SK-N-DZ (cell line): ENCODE results near the gene MYO1B. TPM values are rescaled to one million over a fixed set of nuclear protein-coding genes. Genes with fewer than 3 reads are reported as not detected.

Source experiments
- DNase-seq: peaks from one replicate; pipeline ENCODE4 v3.0.0-alpha.2; 2015; ENCODE audit warnings: low spot score
- polyA plus RNA-seq, 2 experiments: library from polyadenylated mRNA; depleted of rRNA; stranded (reverse); fragments of >200 nt; gene quantifications; 2 replicates each; pipeline ENCODE4 v1.2.3, GENCODE V29; 2014

Gene MYO1B
- 68.1 and 73.9 TPM in 2 replicates for polyA plus RNA-seq (2014; cell fraction: cytosol; rRNA removed)
- 80.6 and 87.8 TPM in 2 replicates for polyA plus RNA-seq (2014; cell fraction: nucleus; rRNA removed)

GRCh38 chr2:191245046-191245868 is at the start of gene MYO1B:
Gene MYO1B (plus strand): TSS chr2:191245404. CDS start chr2:191276896, 31,492 bp downstream.
- DNase-seq = peak; percentile 85

DNA sequence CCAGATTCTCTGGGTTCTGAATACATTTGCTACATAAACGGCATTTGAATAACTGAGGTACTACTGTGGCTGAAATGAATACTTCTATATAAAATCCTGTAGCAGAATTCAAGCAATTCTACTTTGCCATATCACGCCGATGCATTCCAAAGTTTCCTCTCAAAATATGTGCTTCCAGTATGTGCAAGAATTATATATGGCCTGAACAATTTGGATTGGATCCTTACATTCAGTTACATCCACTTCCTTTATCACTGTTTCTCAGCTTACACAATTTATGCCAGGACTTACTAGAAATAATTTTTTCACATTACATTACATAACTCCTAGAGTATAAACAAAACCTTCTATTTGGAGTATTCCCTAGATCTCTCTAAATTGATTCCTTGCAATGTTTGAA is 48.1 kb upstream of the MYO1B start:
- DNase-seq = no peak

GRCh38 chr2:191198271-191198670 is 46.9 kb upstream of the MYO1B start:
- no peak for DNase-seq

GRCh38 chr2:191199929-191200512 is 45.2 kb upstream of the MYO1B start:
- DNase-seq = no peak

DNA sequence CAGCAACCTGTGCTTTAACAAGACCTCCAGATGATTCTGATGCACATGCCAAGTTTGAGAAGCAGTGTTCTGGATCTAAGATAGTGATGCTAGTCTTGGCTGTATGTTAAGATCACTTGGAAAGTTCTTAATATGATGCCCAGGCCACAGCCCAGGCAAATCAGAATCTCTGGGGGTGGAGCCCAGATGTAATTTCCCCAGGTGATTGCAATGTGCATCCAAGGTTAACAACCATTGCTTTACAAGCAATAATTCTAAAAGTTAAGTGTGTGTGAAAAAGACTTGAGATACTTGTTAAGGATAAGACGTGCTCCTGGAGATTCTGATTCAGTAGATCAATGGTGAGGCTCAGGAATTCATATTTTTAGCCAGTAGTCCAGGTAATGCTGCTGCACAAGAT is 44.3 kb upstream of the MYO1B start:
- DNase-seq = no peak

DNA sequence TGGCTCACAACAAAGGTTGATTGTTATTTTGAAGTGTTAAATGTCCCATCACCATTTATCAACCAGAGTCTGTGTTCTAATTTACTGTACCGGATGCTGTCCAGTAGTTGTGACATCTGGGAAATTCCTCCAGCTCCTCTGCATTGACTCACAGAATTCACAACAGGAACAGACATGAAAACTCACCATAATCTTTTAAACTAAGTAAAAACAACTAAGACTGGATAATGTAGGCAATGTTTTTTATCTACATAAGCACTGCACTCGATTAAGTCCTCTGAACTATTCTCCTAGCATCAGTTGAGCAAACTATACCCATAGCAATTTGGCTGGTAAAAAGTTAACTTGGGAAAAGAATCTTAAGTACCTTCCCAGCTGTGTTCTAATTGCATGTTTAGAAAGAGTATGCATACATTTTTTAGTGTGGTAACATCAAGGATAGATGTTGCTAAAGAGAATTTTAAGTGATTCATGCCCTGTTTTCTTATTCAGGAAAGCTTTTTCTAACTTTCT is 42.9 kb upstream of the MYO1B start:
- DNase-seq = no peak

GRCh38 chr2:191202881-191203397 is 42.3 kb upstream of the MYO1B start:
- no peak for DNase-seq

- DNase-seq = no peak
Observed at GRCh38 chr2:191204433-191204832, 40.8 kb upstream of the MYO1B start.

- DNase-seq = no peak
Observed at GRCh38 chr2:191206613-191207471, 38.4 kb upstream of the MYO1B start.

DNA sequence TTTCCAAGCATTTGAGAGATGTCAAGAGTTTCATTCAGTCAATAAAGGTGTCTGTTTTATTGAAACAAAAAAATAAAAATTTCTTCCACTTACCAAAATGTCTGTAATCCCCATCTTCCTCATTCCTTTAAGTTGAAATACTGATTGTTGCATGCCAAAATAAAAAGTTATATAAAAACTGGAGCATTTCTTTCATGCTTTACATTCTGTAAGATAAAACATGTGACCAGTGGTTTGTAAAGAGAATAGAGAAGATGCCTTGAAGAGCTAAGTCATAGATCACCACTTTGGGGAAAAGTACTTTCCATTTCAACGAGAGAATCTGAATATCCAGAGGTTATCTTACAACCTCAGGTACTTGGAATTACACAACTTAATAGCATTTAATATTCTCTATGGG is 35.9 kb upstream of the MYO1B start:
- no peak for DNase-seq

- DNase-seq = no peak
Observed at GRCh38 chr2:191212119-191212518, 33.1 kb upstream of the MYO1B start.

- DNase-seq = no peak
Observed at GRCh38 chr2:191213333-191213732, 31.9 kb upstream of the MYO1B start.

DNA sequence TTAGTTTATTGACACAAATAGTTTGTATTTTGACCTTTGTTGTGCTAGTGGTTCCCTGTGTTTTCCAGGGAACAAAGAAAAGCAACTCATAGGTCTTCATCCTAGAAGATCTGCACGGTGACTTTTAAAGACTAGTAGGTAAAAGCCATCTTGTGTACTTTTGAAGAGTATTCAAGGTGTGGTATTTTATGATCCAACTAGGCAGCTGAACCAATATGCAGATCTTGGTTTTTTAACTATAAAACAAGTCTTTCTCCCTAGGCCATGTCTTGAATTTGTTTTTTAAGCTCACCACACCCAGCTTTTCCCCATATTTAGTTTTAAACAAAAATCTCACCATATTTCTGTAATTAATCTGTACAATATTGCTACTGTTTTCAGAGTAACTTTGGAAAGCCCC is 30.0 kb upstream of the MYO1B start:
- no peak for DNase-seq

DNA sequence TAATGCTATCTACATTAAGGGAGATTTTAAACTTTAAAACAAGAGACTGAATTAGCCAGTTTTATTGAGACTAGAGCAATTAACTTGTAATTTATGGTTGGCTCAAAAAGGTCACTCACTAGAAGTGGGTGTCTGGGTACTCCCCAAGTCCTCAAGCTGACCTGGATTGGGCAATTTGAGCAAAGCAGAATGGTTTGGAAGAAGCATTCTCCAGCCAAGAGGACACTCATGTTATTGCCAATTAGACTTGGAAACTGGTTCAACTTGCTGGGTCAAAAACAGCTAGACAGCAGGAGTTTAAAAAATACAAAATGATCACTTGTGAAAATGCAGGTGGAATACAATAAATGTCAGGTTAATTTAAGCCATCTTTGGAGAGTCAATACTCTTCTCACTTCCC is 29.5 kb upstream of the MYO1B start:
- no peak for DNase-seq

GRCh38 chr2:191217580-191217979 is 27.6 kb upstream of the MYO1B start:
- no peak for DNase-seq

DNA sequence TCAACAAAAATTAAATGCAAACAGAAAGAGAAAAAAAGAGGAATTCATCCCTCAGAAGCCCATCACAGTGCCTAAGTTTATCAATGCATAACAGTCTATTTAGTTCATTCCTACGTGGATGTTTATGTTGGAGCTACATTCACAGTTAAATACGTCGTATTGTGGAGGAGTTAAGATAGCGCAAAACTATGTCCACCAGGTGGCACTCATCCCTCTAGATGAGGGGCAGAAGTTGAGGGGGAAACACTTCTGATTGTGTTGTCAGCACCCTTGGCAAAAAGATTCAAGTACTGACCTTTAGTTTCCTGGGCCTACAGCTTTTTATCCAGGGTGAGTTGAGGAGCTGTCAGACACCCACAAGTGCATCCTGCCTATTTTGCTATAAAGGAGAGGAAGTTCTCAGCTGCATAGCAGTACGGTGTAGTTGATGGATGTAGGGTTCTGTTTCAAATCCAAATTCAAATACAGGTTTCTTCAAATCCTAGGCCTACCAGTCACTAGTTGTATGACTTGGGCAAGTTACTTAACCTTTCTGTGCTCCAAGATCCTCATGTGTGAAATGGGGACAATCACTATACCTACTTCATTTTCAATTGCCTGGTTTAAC is 26.8 kb upstream of the MYO1B start:
- peak; percentile 68 for DNase-seq

GRCh38 chr2:191220671-191221070 is 24.5 kb upstream of the MYO1B start:
- DNase-seq = no peak

DNA sequence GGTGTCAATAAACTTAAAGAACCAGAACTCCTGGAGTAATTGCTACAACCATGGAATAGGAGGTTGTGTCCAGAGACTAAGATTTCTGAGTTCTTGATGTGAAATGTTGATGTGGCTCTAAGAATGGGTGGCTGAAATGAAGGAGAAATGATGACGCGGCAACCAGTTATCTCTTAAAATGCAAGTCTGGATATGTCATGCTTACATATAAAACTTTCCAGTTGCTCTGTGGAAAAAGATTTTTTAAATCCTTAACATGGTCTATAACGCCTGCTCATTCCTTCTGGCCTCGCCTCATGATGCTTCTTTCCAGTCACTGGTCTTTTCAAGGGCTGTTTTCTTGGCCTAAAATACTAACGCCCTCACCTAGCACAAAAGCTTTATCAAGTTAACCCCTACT is 23.5 kb upstream of the MYO1B start:
- DNase-seq = no peak

DNA sequence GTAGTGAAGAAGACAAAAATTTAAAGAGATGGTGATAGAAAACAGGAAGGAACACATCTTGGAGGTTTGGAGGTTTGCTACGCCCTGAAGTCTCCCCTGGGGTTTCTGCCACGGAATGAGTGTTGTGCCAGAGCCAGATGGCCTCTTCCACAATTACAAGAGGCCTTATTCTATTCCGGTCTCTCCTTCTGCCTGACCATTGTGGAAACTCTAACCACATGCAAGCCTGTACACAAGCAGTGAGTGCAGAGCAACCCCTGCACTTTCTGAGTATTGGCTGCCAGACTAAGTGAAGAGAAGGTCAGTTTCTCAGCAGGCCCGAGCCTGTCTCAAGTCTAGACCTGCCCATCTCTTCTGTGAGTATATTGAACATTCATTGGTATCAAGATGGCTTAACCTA is 22.7 kb upstream of the MYO1B start:
- DNase-seq = no peak

DNA sequence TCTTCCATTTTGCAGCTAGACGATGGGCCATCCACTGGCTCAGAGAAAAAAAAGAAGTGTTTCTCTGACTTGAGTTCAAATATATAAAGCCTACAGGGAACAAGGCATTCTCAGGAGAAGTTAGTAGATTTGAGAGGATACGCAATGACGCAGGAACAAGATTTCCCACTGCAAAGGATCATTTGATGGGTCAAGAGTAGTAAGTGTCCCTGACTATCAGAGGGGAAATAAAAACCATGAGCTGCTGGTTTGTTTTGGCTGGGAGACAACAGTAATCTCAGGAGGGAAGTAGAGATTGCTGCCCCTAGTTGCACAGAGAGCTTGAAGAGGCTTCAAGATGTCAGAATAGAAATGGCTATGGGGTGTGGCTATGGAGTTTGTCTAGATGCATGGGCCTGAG is 22.3 kb upstream of the MYO1B start:
- DNase-seq = no peak

DNA sequence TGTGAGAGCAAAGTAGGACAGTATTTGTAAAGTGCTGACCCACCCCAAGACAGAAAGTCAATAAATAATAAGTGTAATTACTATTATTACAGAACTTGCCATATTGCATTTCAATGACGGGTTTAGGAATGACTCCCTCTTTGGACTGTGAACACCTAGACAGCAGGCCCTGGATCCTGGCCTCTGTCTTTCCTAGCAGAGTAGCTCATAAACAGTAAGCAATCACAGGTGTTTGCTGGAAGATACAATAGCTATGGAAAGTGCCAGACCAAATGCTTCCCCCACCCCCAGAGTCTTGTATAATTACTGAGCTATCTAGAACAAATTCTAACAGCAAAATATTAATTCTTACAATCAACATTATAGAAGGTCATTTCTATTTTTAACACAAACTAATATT is 20.1 kb upstream of the MYO1B start:
- DNase-seq = no peak
